Activated B cell treated with CpG ODN at 0.5 μM for 24 hours (primary cell): ENCODE results near the gene DGKQ. TPM values are rescaled to one million over a fixed set of nuclear protein-coding genes. Genes with fewer than 3 reads are reported as not detected.
A peak's percentile ranks its signal among the peaks of the same experiment; 100 is the strongest.

Source experiments
- ATAC-seq: fragments of 200-7000 bp; cut with Tn5 transposase; one replicate; pipeline ENCODE4 v1.10.0; 2021; ENCODE audit warnings: low read depth, mild to moderate bottlenecking, moderate library complexity
- CTCF ChIA-PET: fragments of 350-600 bp; sonication (Branson Sonifier 250); formaldehyde crosslinking; loops from one replicate; lab custom pipeline; 2021; ENCODE audit warnings: antibody characterized with exemption; lab: Charles Lee
- POLR2A ChIA-PET: fragments of 350-600 bp; sonication (Branson Sonifier 250); formaldehyde crosslinking; loops from one replicate; lab custom pipeline; 2021; ENCODE audit warnings: antibody characterized with exemption; lab: Charles Lee
- DNase-seq: peaks from one replicate; pipeline ENCODE4 v3.0.0; 2022
- H3K27ac Mint-ChIP-seq: one replicate; pipeline ENCODE4 v1.8.0; 2020; ENCODE audit warnings: mixed read lengths
- H3K27me3 Mint-ChIP-seq: one replicate; pipeline ENCODE4 v1.8.0; 2021; ENCODE audit warnings: mixed read lengths
- H3K36me3 Mint-ChIP-seq: one replicate; pipeline ENCODE4 v1.8.0; 2021; ENCODE audit warnings: low read depth, mixed read lengths
- H3K4me1 Mint-ChIP-seq: one replicate; pipeline ENCODE4 v1.8.0; 2021; ENCODE audit warnings: mixed read lengths
- H3K4me3 Mint-ChIP-seq: one replicate; pipeline ENCODE4 v1.8.0; 2020; ENCODE audit warnings: mild to moderate bottlenecking, mixed read lengths
- H3K9me3 Mint-ChIP-seq: one replicate; pipeline ENCODE4 v1.8.0; 2020; ENCODE audit warnings: mixed read lengths
- CTCF ChIP-seq: fragments of 200-600 bp; IDR thresholded peaks from one replicate; pipeline ENCODE4 v1.8.0; 2022; ENCODE audit warnings: antibody characterized with exemption, mild to moderate bottlenecking
- intact Hi-C: fragments of 100-400 bp; cut with micrococcal nuclease; formaldehyde crosslinking; loops from one replicate; pipeline ENCODE4 v1.15.1; 2024
- total RNA-seq: library from RNA; stranded (reverse); gene quantifications from 2 replicates; pipeline ENCODE4 v1.2.3, GENCODE V29; 2022

Gene DGKQ
- total RNA-seq, 1 donor from 2014 or later = 16.4 TPM

- Mint-ChIP-seq H3K4me1 (peaks cover 2% of the 10 kb centered on the region), H3K27me3 (no peaks in the 10 kb centered on the region), H3K4me3 (no peak overlapping the region), H3K9me3 (no peaks in the 10 kb centered on the region), H3K27ac (no peak overlapping the region), H3K36me3 (peaks cover 14% of the 10 kb centered on the region)
- no peak for DNase-seq
- POLR2A ChIA-PET = no interaction called here
- CTCF ChIA-PET = no interaction called here
- intact Hi-C loops = no loop called here
- TF ChIP-seq CTCF = no peak
- no peak for ATAC-seq
These were observed 8.9 kb downstream of the DGKQ start for GRCh38 chr4:964346-965025.

GRCh38 chr4:963276-964225 lies 9.8 kb downstream of the DGKQ start:
- Mint-ChIP-seq H3K36me3 (peaks cover 20% of the 10 kb centered on the region), H3K4me3 (no peak overlapping the region), H3K9me3 (no peaks in the 10 kb centered on the region), H3K4me1 (peaks cover 2% of the 10 kb centered on the region), H3K27me3 (no peaks in the 10 kb centered on the region), H3K27ac (no peak overlapping the region)
- ChIA-PET CTCF (no interaction called here), POLR2A (no interaction called here)
- ATAC-seq = no peak
- TF ChIP-seq CTCF = no peak
- intact Hi-C loops = no loop called here
- DNase-seq = no peak

GRCh38 chr4:962231-963208 lies 10.8 kb downstream of the DGKQ start:
- H3K36me3 Mint-ChIP-seq = peaks cover 30% of the 10 kb centered on the region
- no peaks in the 10 kb centered on the region for H3K9me3 Mint-ChIP-seq
- TF ChIP-seq CTCF = no peak
- no peak for DNase-seq
- H3K27ac Mint-ChIP-seq = no peak overlapping the region
- intact Hi-C loops = no loop called here
- CTCF ChIA-PET = no interaction called here
- no peak for ATAC-seq
- POLR2A ChIA-PET = no interaction called here
- peaks cover 2% of the 10 kb centered on the region for H3K4me1 Mint-ChIP-seq
- no peak overlapping the region for H3K4me3 Mint-ChIP-seq
- no peaks in the 10 kb centered on the region for H3K27me3 Mint-ChIP-seq

- H3K36me3 Mint-ChIP-seq = peaks cover 34% of the 10 kb centered on the region
- peaks cover 2% of the 10 kb centered on the region for H3K4me1 Mint-ChIP-seq
- ATAC-seq = peak; percentile 18
- TF ChIP-seq CTCF = no peak
- H3K9me3 Mint-ChIP-seq = no peaks in the 10 kb centered on the region
- CTCF ChIA-PET = no interaction called here
- no peaks in the 10 kb centered on the region for H3K27me3 Mint-ChIP-seq
- no peak overlapping the region for H3K27ac Mint-ChIP-seq
- intact Hi-C loops = no loop called here
- POLR2A ChIA-PET = no interaction called here
- no peak for DNase-seq
- no peak overlapping the region for H3K4me3 Mint-ChIP-seq
These were observed 11.8 kb downstream of the DGKQ start for GRCh38 chr4:961351-962230.
